Hepatic stellate cell (primary cell): ENCODE measurements around the gene ENTPD1.
"Not testable (repeated sequence)": the region's sequence is repeated elsewhere in the genome, so short reads cannot be mapped to it uniquely, and the experiment has no call there.

Source experiments
- DNase-seq: peaks from one replicate; pipeline ENCODE4 v3.0.0; 2011; ENCODE audit warnings: low spot score

The ENTPD1 gene

GRCh38 chr10:95758351-95759025, 2.5 kb downstream of the ENTPD1 start:
- no peak for DNase-seq

GRCh38 chr10:95759233-95759826, 3.4 kb downstream of the ENTPD1 start:
- no peak for DNase-seq

- no peak for DNase-seq
These were observed 6.1 kb downstream of the ENTPD1 start for GRCh38 chr10:95761939-95762492.

GRCh38 chr10:95767884-95768556, 12.1 kb downstream of the ENTPD1 start:
- DNase-seq, result no peak

GRCh38 chr10:95770084-95770720, 14.2 kb downstream of the ENTPD1 start:
- no peak for DNase-seq

GRCh38 chr10:95773454-95773853, 17.5 kb downstream of the ENTPD1 start:
- not testable (repeated sequence) for DNase-seq

- DNase-seq, result not testable (repeated sequence)
These were observed 21.7 kb downstream of the ENTPD1 start for GRCh38 chr10:95777638-95778037.

- DNase-seq, result no peak
These were observed 26.4 kb downstream of the ENTPD1 start for GRCh38 chr10:95782318-95782717.

- no peak for DNase-seq
These were observed 27.8 kb downstream of the ENTPD1 start for GRCh38 chr10:95783741-95784140.

- DNase-seq, result no peak
These were observed 28.4 kb downstream of the ENTPD1 start for GRCh38 chr10:95784279-95784913.

- DNase-seq, result no peak
These were observed 29.4 kb downstream of the ENTPD1 start for GRCh38 chr10:95785317-95785716.

- DNase-seq, result no peak
These were observed 30.1 kb downstream of the ENTPD1 start for GRCh38 chr10:95785942-95786669.

GRCh38 chr10:95787447-95787846, 31.5 kb downstream of the ENTPD1 start:
- DNase-seq, result no peak

- peak; percentile 46 for DNase-seq
These were observed 32.9 kb downstream of the ENTPD1 start for GRCh38 chr10:95788830-95789229.

GRCh38 chr10:95789902-95790301, 33.9 kb downstream of the ENTPD1 start:
- no peak for DNase-seq

- no peak for DNase-seq
These were observed 35.0 kb downstream of the ENTPD1 start for GRCh38 chr10:95790982-95791381.

GRCh38 chr10:95791425-95791979, 35.5 kb downstream of the ENTPD1 start:
- no peak for DNase-seq

- no peak for DNase-seq
These were observed 36.3 kb downstream of the ENTPD1 start for GRCh38 chr10:95792211-95792780.

- peak; percentile 19 for DNase-seq
These were observed 36.9 kb downstream of the ENTPD1 start for GRCh38 chr10:95792874-95793285.

- DNase-seq, result no peak
These were observed 37.6 kb downstream of the ENTPD1 start for GRCh38 chr10:95793401-95794045.
